IPS-18c (cell line): ENCODE results near the gene CD82.

Source experiments
- H3K4me3 ChIP-seq: 2 replicates; pipeline ENCODE4 v1.7.0; 2013; ENCODE audit warnings: low read depth, mild to moderate bottlenecking, low read length, moderate library complexity; ENCODE audit not compliant: insufficient read depth
- H3K9me3 ChIP-seq: one replicate; pipeline ENCODE4 v1.6.1; 2013; ENCODE audit warnings: mild to moderate bottlenecking, low read length, moderate library complexity; ENCODE audit not compliant: control insufficient read depth, insufficient read depth

The CD82 gene

GRCh38 chr11:44566952-44567875, 1.8 kb downstream of the CD82 start:
- no peaks in the 10 kb centered on the region for H3K9me3 ChIP-seq
- H3K4me3 ChIP-seq: no peak overlapping the region

GRCh38 chr11:44567876-44568256, 2.4 kb downstream of the CD82 start:
- H3K4me3 ChIP-seq: no peak overlapping the region

GRCh38 chr11:44568331-44568657, 2.8 kb downstream of the CD82 start:
- H3K4me3 ChIP-seq: no peak overlapping the region
- H3K9me3 ChIP-seq: no peaks in the 10 kb centered on the region

More at GRCh38 chr11:44567876-44568256, 2.4 kb downstream of the CD82 start:
- no peaks in the 10 kb centered on the region for H3K9me3 ChIP-seq

GRCh38 chr11:44568658-44569473, 3.4 kb downstream of the CD82 start:
- Histone ChIP-seq H3K9me3 (no peaks in the 10 kb centered on the region), H3K4me3 (no peak overlapping the region)

GRCh38 chr11:44570411-44571155, 5.1 kb downstream of the CD82 start:
- no peaks in the 10 kb centered on the region for H3K9me3 ChIP-seq
- no peak overlapping the region for H3K4me3 ChIP-seq

- no peaks in the 10 kb centered on the region for H3K9me3 ChIP-seq
- no peak overlapping the region for H3K4me3 ChIP-seq
These were observed 6.4 kb downstream of the CD82 start for GRCh38 chr11:44571871-44572270.

GRCh38 chr11:44572436-44572835, 7.0 kb downstream of the CD82 start:
- H3K9me3 ChIP-seq: no peaks in the 10 kb centered on the region
- no peak overlapping the region for H3K4me3 ChIP-seq

GRCh38 chr11:44572884-44573283, 7.4 kb downstream of the CD82 start:
- no peaks in the 10 kb centered on the region for H3K9me3 ChIP-seq
- no peak overlapping the region for H3K4me3 ChIP-seq

GRCh38 chr11:44573333-44573732, 7.9 kb downstream of the CD82 start:
- no peak overlapping the region for H3K4me3 ChIP-seq
- H3K9me3 ChIP-seq: no peaks in the 10 kb centered on the region

GRCh38 chr11:44574610-44575287, 9.3 kb downstream of the CD82 start:
- Histone ChIP-seq H3K9me3 (no peaks in the 10 kb centered on the region), H3K4me3 (no peak overlapping the region)

GRCh38 chr11:44575288-44575672, 9.8 kb downstream of the CD82 start:
- no peak overlapping the region for H3K4me3 ChIP-seq

GRCh38 chr11:44575962-44576361, 10.5 kb downstream of the CD82 start:
- H3K4me3 ChIP-seq: no peak overlapping the region

More at GRCh38 chr11:44575288-44575672, 9.8 kb downstream of the CD82 start:
- H3K9me3 ChIP-seq: no peaks in the 10 kb centered on the region

GRCh38 chr11:44576656-44577055, 11.2 kb downstream of the CD82 start:
- H3K9me3 ChIP-seq: no peaks in the 10 kb centered on the region
- H3K4me3 ChIP-seq: no peak overlapping the region

More at GRCh38 chr11:44575962-44576361, 10.5 kb downstream of the CD82 start:
- no peaks in the 10 kb centered on the region for H3K9me3 ChIP-seq

- no peak overlapping the region for H3K4me3 ChIP-seq
- no peaks in the 10 kb centered on the region for H3K9me3 ChIP-seq
These were observed 11.9 kb downstream of the CD82 start for GRCh38 chr11:44577231-44577830.

GRCh38 chr11:44578279-44578678, 12.8 kb downstream of the CD82 start:
- no peak overlapping the region for H3K4me3 ChIP-seq
- no peaks in the 10 kb centered on the region for H3K9me3 ChIP-seq

GRCh38 chr11:44579302-44579761, 13.9 kb downstream of the CD82 start:
- H3K9me3 ChIP-seq: no peaks in the 10 kb centered on the region
- no peak overlapping the region for H3K4me3 ChIP-seq
